HG03045 (cell line): ENCODE results near the gene DHRS1.

Experiments
- ATAC-seq: cut with Tn5 transposase; IDR thresholded peaks from one replicate; pipeline ENCODE4 v1.9.1; 2021; ENCODE audit warnings: mild to moderate bottlenecking, moderate library complexity; ENCODE audit not compliant: unreplicated experiment

DHRS1 gene

GRCh38 chr14:24285351-24285750, 14.2 kb downstream of the DHRS1 start:
- ATAC-seq = no peak

GRCh38 chr14:24284501-24285035, 15.0 kb downstream of the DHRS1 start:
- no peak for ATAC-seq

GRCh38 chr14:24283796-24284460, 15.7 kb downstream of the DHRS1 start:
- ATAC-seq = no peak

DNA sequence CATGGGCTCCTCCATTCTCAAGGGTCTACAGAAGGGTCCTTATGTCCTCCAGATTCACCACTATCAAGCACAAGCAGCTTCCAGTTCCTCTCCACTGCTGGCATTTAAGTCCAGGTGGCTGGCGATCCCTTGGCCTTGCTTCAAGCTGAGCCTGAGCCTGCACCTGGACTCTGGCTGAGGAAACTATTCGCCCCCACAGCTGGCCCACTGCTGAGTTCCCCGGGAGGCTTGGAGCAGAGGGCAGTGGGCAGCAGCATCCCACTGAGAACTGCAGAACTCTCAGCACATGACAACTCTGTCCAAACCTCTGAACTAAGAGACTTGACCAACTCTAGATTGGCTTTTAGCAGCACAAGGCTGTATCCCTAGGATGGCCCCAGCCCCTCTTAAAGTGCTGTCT, 16.8 kb downstream of the DHRS1 start:
- no peak for ATAC-seq

GRCh38 chr14:24281636-24282035, 17.9 kb downstream of the DHRS1 start:
- ATAC-seq = no peak

- no peak for ATAC-seq
Measured at GRCh38 chr14:24280797-24281460, 18.7 kb downstream of the DHRS1 start.

GRCh38 chr14:24279301-24280186, 20.0 kb downstream of the DHRS1 start:
- peak; percentile 41 for ATAC-seq

DNA sequence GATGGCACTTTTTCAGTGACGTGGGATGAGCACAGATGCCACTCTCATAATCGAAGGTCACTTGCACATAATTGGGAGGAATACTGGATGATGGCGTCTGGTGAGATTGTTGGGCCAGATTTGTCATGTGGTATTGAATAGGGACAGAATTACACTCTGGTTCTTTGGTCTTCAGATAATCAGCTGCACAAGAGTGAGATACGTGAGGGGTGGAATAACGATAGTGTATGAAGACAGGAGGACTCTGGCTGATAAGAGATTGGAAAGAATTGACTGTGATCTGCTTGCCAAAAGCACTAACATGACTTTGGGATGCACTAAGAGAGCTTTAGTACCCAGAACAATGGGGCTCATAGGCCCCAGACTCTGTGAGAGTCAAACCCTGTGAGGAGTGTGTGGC, 21.2 kb downstream of the DHRS1 start:
- no peak for ATAC-seq

- no peak for ATAC-seq
Measured at GRCh38 chr14:24277606-24278321, 21.8 kb downstream of the DHRS1 start.

- no peak for ATAC-seq
Measured at GRCh38 chr14:24277071-24277470, 22.5 kb downstream of the DHRS1 start.

DNA sequence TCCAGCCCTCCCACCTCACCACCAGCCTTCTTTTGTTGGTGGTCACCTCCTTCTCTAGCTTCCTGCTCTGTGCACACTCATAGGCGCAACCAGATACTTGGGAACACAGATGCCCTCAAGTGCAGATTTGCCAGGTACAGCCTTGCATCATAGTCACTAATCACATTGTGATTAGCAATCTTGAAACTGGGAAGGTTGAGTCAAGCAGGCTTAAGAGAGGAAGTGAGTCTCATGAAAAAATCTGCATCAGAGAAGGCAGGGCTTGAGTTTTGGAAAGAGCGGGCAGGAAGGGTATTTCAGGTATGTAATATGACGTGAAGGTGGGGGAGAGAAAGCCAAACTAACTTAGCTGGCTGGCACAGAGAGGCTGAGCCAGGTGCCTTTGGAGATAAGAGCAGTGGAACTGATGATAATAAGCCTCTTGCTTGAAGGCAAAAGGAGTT, 25.5 kb downstream of the DHRS1 start:
- peak; percentile 30 for ATAC-seq

DNA sequence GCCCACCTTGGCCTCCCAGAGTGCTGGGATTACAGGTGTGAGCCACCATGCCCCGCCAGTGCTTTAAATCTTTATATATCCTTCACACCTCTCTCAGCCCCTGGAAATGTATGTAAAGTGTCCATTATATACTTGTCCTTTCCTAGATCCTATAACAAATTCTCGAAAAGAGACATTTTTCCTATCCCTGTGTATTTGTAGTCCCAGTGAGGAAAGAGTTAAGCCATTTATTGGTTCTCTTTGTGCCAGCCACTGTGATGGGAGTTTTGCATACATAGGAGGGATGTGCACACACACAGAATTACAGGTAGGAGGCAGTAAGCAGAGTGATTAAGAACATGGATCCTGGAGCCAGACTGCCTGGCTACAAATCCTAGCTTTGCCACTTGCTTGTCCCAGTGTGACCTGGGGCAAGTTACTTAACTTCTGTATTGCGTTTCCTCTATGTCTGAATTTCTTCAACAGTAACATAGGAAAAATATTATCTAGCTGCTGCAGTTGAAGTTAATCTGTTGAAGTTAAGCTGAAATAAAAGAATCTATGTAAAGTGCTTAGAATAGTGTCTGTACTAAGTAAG, 26.1 kb downstream of the DHRS1 start:
- ATAC-seq = no peak

GRCh38 chr14:24272467-24272866, 27.1 kb downstream of the DHRS1 start:
- ATAC-seq = no peak

GRCh38 chr14:24271834-24272263, 27.7 kb downstream of the DHRS1 start:
- no peak for ATAC-seq

DNA sequence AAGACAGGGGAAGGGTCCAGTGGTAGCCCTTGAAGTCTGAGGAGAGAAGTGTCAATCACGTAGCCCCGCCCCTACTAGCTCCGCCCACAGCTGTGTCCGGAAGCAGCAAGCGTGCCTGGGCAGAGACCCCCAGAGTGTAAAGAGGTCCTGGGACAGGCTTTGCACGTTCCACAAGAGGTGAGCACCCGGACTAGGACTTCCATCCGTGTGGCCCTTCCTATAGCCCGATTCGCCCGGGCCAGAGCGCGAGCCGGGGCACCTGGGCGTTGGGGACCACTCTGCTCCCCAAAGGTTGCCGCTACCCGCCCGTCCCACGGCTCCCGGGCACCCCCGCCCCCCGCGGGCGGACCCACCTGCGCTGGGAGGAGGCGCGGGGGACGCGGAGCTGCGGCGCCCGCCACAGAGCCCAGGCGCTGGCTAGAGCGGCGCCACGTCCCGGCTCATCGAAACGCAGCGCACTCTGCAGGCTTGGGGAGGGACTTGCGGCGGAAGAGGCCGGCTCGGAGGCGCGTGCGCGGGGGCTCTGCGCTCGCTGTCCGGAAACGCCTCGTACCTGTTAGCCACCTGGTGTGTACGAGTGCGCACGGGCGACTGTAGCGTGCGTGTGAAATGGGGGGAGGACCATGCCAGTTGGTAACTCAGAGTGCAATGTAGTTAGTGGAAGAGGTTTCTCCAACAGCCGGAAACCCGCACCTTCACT, 28.3 kb downstream of the DHRS1 start, which contains the start of gene RABGGTA:
TSS of gene RABGGTA (minus strand) at position 464 of the 700 bp plus-strand sequence. CDS start 482 bp downstream, outside the sequence.
- peak; percentile 92 for ATAC-seq

DNA sequence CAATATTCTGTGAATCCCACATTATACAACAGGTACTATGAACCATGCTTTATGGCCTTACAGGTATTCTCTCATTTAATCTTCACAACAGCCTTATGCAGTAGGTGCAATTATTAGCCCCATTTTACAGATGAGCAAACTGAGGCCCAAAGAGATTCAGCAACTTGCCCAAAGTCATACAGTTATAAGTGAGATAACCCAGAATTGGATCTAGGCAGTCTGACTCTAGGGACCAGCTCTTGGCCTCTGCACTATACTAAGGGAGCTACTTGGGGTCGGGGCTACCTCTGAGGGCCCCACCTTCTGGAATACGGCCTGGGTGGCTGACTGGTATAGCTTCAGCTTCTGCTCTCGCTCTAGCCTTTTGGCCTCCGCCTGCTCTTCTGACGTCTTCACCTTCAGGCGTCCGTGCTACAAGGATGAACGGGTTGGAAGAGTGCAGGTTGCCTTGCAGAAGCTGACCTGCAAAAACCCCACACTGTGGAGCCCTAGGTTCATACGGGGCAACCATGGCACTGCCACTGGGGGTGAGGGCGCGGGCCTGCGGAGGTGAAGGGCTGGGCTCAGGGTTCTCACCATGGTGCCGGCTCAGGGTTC, 28.9 kb downstream of the DHRS1 start:
- no peak for ATAC-seq

DNA sequence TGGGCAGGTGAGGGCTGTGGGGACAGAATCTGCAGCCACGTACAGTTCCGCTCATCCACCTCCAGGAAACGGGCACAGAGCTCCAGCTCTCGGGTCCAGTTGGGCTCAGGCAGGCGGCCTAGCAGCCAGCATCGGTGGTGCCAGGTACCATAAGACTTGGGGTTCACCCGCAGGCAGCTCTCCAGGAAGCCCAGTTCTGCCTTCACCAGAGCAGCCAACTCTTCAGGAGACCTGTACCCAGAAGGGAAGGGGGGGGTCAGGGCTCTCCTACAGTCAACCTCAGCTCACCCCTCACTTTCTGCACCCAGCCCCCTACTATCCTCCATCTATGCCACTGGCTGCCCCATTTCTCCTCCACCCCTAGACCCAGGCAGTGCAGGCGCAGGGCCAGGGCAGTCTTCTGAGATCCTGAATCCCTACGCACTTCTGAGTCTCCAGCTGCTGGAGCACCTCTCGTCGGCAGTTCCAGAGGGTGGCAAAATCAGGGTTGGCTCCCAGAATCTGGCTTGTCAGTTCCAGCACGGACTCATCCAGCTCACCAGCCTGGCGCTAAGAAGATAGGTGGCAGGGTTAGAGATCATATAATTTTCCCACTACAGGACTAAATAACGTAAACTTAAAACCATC, 29.6 kb downstream of the DHRS1 start:
- no peak for ATAC-seq

GRCh38 chr14:24269368-24269767, 30.2 kb downstream of the DHRS1 start:
- no peak for ATAC-seq

DNA sequence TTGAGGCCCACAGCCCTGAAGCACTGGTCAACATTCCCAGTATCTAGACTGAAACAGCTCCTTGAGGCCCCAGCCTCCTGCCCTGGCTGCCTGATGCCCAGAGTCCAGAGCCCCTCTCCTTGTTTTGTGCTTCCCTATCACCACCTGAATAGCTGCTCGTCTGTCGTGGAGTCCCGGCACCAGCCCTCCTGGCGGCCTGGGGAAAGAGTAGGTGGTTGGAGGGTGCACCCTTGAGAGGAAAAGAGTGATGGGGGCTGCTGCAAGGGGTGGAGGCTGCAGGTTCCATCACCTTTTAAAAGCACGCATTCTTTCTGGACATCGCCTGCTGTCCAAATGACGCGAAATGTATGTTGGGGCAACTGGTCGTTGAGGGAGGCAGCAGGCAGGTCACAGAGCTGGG, 31.4 kb downstream of the DHRS1 start:
- ATAC-seq = no peak
